Upper lobe of left lung (tissue), 4 donors: ENCODE results near the gene ALKBH5.

Source experiments
- POLR2A ChIP-seq, 4 donors: fragments of 450-650 bp; IDR thresholded peaks; one replicate each; pipeline ENCODE4 v1.5.1; 2016 to 2017; ENCODE audit warnings: antibody characterized with exemption in 4 of 4, mild to moderate bottlenecking in 2 of 4
- TF ChIP-seq, protein P1 (sequence below), 6 experiments: fragments of 450-650 bp in 4 of 6; fragments of 200-600 bp in 2 of 6; sonication (generic) in 2 of 6; IDR thresholded peaks; one replicate each; pipeline ENCODE4 v1.5.1; 2016 to 2019; ENCODE audit warnings: antibody characterized with exemption in 6 of 6

DNA sequence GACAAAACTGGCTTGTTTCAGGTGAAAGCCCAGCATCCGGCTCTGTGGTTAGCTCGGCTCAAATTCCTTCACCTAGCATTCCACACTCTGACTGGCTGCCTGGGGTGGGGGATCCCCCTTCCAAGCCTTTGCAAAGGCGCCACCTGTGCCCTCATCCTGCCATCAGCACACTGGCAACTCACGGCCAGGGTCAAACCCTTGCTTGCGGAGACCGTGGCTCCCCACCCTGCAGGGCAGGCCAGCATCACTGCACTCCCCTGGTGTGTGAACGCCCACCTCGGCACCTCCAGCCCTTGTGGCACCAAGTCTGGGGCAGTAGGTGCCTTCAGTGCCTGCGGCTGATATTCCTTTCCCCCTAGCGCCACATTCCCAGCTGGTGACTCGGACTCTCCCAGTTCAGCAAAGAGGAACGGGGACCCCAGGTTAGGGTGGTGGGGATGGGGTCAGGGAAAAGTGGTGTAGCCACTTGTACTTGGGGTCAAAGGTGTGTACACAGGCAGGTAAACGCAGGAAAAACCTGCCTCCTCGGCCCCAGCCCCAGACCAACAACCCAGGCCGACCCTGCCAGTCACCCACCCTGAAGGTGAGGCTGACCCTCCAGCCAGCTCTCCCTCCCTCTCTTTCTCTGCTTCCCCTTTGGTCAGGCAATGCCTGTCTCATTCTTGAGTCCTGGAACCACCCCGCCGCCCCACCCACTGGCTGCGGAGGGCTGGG is 73.8 kb downstream of the ALKBH5 start:
- TF ChIP-seq POLR2A (IDR thresholded peaks at IDR 0.05) = no peak
- TF ChIP-seq, protein P1, sequence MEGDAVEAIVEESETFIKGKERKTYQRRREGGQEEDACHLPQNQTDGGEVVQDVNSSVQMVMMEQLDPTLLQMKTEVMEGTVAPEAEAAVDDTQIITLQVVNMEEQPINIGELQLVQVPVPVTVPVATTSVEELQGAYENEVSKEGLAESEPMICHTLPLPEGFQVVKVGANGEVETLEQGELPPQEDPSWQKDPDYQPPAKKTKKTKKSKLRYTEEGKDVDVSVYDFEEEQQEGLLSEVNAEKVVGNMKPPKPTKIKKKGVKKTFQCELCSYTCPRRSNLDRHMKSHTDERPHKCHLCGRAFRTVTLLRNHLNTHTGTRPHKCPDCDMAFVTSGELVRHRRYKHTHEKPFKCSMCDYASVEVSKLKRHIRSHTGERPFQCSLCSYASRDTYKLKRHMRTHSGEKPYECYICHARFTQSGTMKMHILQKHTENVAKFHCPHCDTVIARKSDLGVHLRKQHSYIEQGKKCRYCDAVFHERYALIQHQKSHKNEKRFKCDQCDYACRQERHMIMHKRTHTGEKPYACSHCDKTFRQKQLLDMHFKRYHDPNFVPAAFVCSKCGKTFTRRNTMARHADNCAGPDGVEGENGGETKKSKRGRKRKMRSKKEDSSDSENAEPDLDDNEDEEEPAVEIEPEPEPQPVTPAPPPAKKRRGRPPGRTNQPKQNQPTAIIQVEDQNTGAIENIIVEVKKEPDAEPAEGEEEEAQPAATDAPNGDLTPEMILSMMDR (IDR thresholded peaks at IDR 0.05) = no peak
